GM18508 (cell line): ENCODE results near the gene USP4.

Experiments
- ATAC-seq: cut with Tn5 transposase; IDR thresholded peaks from one replicate; pipeline ENCODE4 v1.9.1; 2021; ENCODE audit warnings: moderate number of reproducible peaks; ENCODE audit not compliant: insufficient read depth, unreplicated experiment

USP4 gene

GRCh38 chr3:49298511-49298910 is 41.3 kb downstream of the USP4 start:
- no peak for ATAC-seq

- ATAC-seq = no peak
These were observed 43.0 kb downstream of the USP4 start for GRCh38 chr3:49296781-49297411.

- no peak for ATAC-seq
These were observed 44.3 kb downstream of the USP4 start for GRCh38 chr3:49295489-49296058.

GRCh38 chr3:49294343-49294742 is 45.5 kb downstream of the USP4 start:
- no peak for ATAC-seq

GRCh38 chr3:49283997-49284396 is 55.9 kb downstream of the USP4 start:
- no peak for ATAC-seq

GRCh38 chr3:49279376-49279775 is 60.5 kb downstream of the USP4 start:
- no peak for ATAC-seq

- no peak for ATAC-seq
These were observed 61.3 kb downstream of the USP4 start for GRCh38 chr3:49278548-49278947.

- ATAC-seq = no peak
These were observed 62.5 kb downstream of the USP4 start for GRCh38 chr3:49277383-49277775.

- no peak for ATAC-seq
These were observed 63.1 kb downstream of the USP4 start, which contains the start of gene C3orf62 for GRCh38 chr3:49276475-49277382. Gene C3orf62 (minus strand): TSS chr3:49277232. CDS start chr3:49276872, 360 bp downstream.

GRCh38 chr3:49273825-49274532 is 65.9 kb downstream of the USP4 start:
- ATAC-seq = no peak

GRCh38 chr3:49271047-49271446 is 68.8 kb downstream of the USP4 start:
- no peak for ATAC-seq

- ATAC-seq = no peak
These were observed 69.7 kb downstream of the USP4 start for GRCh38 chr3:49270156-49270500.

GRCh38 chr3:49269443-49270155 is 70.3 kb downstream of the USP4 start:
- no peak for ATAC-seq

GRCh38 chr3:49266410-49267095 is 73.3 kb downstream of the USP4 start:
- ATAC-seq = no peak

- ATAC-seq = no peak
These were observed 74.0 kb downstream of the USP4 start for GRCh38 chr3:49265661-49266386.

GRCh38 chr3:49263159-49263889 is 76.5 kb downstream of the USP4 start:
- no peak for ATAC-seq

GRCh38 chr3:49260806-49261324 is 79.0 kb downstream of the USP4 start:
- ATAC-seq = no peak

GRCh38 chr3:49257187-49257586 is 82.7 kb downstream of the USP4 start:
- no peak for ATAC-seq
